ENCODE results near the gene SETDB1.
"Not testable (repeated sequence)": the region's sequence is repeated elsewhere in the genome, so short reads cannot be mapped to it uniquely, and the experiment has no call there.

DNA sequence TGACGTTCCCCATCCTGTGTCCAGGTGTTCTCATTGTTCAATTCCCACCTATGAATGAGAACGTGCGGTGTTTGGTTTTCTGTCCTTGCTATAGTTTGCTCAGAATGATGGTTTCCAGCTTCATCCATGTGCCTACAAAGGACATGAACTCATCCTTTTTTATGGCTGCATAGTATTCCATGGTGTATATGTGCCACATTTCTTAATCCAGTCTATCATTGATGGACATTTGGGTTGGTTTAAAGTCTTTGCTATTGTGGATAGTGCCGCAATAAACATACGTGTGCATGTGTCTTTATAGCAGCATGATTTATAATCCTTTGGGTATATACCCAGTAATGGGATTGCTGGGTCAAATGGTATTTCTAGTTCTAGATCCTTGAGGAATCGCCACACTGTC lies 2.6 kb downstream of the SETDB1 start:
- not testable (repeated sequence) for TF ChIP-seq MZF1 (CRISPR knock-in tag; IDR thresholded peaks at IDR 0.05; ENCODE audit: borderline replicate concordance); CHD2 (IDR thresholded peaks at IDR 0.05; ENCODE audit: low read depth, low read length); TAF1 (CRISPR knock-in tag; IDR thresholded peaks at IDR 0.05); POLR2A (IDR thresholded peaks at IDR 0.05; ENCODE audit: insufficient read depth in 1 of 2, low read depth in 2 of 2, low read length in 2 of 2); CBX1 (IDR thresholded peaks at IDR 0.05; ENCODE audit: low read depth); RAD21 (CRISPR knock-in tag; IDR thresholded peaks at IDR 0.05); NFE2 (CRISPR knock-in tag; IDR thresholded peaks at IDR 0.05); ZNF737 (CRISPR knock-in tag; IDR thresholded peaks at IDR 0.05; ENCODE audit: borderline replicate concordance); ZC3H4 (CRISPR knock-in tag; IDR thresholded peaks at IDR 0.05; ENCODE audit: borderline replicate concordance); ZBTB3 (CRISPR knock-in tag; IDR thresholded peaks at IDR 0.05; ENCODE audit: borderline replicate concordance, low read depth); CBFB (CRISPR knock-in tag; IDR thresholded peaks at IDR 0.05)
- TF ChIP-seq, protein P1, sequence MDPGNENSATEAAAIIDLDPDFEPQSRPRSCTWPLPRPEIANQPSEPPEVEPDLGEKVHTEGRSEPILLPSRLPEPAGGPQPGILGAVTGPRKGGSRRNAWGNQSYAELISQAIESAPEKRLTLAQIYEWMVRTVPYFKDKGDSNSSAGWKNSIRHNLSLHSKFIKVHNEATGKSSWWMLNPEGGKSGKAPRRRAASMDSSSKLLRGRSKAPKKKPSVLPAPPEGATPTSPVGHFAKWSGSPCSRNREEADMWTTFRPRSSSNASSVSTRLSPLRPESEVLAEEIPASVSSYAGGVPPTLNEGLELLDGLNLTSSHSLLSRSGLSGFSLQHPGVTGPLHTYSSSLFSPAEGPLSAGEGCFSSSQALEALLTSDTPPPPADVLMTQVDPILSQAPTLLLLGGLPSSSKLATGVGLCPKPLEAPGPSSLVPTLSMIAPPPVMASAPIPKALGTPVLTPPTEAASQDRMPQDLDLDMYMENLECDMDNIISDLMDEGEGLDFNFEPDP (CRISPR knock-in tag; conservative IDR thresholded peaks at IDR 0.05): not testable (repeated sequence)
- TF ChIP-seq, protein P2, sequence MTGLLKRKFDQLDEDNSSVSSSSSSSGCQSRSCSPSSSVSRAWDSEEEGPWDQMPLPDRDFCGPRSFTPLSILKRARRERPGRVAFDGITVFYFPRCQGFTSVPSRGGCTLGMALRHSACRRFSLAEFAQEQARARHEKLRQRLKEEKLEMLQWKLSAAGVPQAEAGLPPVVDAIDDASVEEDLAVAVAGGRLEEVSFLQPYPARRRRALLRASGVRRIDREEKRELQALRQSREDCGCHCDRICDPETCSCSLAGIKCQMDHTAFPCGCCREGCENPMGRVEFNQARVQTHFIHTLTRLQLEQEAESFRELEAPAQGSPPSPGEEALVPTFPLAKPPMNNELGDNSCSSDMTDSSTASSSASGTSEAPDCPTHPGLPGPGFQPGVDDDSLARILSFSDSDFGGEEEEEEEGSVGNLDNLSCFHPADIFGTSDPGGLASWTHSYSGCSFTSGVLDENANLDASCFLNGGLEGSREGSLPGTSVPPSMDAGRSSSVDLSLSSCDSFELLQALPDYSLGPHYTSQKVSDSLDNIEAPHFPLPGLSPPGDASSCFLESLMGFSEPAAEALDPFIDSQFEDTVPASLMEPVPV (CRISPR knock-in tag; IDR thresholded peaks at IDR 0.05): not testable (repeated sequence)
